GM13977 (cell line): Measurements from ENCODE around the gene KIAA1671.

Experiments used
- DNase-seq: peaks from one replicate; pipeline ENCODE4 v3.0.0; 2012; ENCODE audit warnings: low spot score
- in situ Hi-C: fragments of 300-500 bp; cut with MboI; formaldehyde crosslinking; loops from one replicate; pipeline ENCODE4 v1.12.0; 2022; ENCODE audit warnings: low sequenced_read_pairs, low pct_unique_long_range_greater_than_20kb, mixed read lengths, inconsistent platforms; ENCODE audit not compliant: unreplicated experiment
- TF ChIP-seq, protein P1 (sequence below): IDR thresholded peaks from 2 replicates; pipeline ENCODE4 v1.5.1; 2012; ENCODE audit warnings: mild to moderate bottlenecking, control low read depth; ENCODE audit not compliant: insufficient read depth; ENCODE audit errors: extremely low read depth, missing control alignments

The KIAA1671 gene

DNA sequence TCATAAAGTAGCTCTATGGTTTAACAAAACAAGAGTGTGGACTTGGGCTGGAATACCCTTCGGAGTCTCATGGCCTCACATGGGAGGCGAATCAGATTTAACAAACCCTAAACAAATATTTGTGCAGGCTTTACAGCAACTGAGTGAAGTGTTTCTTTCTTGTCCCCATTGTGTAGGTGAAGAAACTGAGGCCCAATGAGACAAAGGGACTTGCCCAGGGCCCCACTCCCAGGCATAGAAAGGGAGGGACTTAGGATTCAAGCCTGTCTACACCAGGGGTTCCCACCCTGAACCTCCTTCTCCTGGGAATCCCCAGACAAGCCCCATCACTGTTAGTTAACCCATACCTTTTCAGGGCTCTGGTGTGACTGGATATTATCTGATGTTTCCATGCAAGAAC lies 192.0 kb downstream of the KIAA1671 start:
- no peak for DNase-seq
- in situ Hi-C loops, result no loop called here
- TF ChIP-seq, protein P1, sequence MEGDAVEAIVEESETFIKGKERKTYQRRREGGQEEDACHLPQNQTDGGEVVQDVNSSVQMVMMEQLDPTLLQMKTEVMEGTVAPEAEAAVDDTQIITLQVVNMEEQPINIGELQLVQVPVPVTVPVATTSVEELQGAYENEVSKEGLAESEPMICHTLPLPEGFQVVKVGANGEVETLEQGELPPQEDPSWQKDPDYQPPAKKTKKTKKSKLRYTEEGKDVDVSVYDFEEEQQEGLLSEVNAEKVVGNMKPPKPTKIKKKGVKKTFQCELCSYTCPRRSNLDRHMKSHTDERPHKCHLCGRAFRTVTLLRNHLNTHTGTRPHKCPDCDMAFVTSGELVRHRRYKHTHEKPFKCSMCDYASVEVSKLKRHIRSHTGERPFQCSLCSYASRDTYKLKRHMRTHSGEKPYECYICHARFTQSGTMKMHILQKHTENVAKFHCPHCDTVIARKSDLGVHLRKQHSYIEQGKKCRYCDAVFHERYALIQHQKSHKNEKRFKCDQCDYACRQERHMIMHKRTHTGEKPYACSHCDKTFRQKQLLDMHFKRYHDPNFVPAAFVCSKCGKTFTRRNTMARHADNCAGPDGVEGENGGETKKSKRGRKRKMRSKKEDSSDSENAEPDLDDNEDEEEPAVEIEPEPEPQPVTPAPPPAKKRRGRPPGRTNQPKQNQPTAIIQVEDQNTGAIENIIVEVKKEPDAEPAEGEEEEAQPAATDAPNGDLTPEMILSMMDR, result no peak

DNA sequence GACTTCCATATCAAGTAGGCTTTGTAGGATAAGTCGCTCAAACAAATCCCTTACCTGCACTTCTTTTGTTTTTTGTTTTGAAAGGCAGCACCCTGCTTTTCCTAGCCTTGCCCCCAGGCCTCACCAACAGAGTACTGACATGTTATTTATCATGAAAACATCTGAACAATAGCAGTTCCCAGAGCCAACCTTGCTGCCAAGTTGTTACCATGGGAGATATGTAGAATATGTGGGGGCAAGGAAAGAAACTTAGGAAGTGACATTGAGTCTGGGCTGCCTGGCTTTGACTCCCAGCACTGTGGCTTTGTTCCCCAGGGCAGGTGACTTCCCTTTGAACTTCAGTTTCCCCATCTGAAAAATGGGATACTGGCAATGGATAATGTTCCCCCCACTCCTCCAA lies 193.8 kb downstream of the KIAA1671 start:
- in situ Hi-C loops, result no loop called here
- DNase-seq, result no peak
- TF ChIP-seq, protein P1, result no peak

DNA sequence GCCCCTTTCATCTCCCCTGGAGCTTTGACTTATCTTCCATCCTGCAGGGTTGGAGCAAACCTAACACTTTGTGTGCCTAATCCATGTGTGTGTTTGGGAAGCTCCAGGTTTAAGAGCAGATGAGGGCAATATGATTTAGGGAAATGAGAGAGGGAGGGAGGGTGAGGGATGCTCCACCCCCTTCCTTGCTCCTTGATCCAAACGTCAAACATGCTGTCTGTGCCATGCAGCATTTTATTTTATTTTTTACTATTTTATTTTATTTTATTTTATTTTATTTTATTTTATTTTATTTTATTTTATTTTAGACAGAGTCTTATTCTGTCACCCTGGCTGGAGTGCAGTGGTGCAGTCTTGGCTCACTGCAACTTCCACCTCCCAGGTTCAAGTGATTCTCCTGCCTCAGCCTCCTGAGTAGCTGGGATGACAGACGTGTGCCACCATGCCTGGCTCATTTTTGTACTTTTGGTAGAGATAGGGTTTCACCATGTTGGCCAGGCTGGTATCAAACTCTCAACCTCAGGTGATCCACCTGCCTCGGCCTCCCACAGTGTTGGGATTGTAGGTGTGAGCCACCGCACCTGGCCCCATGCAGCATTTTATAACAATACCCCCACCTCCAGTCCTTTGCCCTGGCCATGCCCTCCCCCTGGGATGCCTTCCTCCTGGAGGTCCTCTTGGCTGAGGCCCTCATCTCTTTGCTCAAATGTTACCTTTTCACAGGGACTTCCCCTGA lies 194.6 kb downstream of the KIAA1671 start:
- TF ChIP-seq, protein P1, result no peak
- no peak for DNase-seq
- in situ Hi-C loops, result no loop called here

DNA sequence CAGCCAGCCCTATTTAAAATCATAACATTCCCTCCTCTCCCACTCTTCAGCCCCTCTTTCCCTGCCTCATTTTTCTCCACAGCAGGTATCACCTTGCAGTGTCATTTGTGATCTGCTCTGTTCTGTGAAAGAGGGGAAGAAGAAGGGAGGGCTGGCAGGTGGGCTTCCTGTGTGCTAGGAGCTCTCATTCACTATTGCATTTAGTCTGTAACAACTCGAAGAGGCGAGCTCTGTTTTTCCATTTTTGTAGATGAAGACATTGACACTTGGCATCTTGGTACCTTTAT lies 195.1 kb downstream of the KIAA1671 start:
- in situ Hi-C loops, result no loop called here
- TF ChIP-seq, protein P1, result no peak

DNA sequence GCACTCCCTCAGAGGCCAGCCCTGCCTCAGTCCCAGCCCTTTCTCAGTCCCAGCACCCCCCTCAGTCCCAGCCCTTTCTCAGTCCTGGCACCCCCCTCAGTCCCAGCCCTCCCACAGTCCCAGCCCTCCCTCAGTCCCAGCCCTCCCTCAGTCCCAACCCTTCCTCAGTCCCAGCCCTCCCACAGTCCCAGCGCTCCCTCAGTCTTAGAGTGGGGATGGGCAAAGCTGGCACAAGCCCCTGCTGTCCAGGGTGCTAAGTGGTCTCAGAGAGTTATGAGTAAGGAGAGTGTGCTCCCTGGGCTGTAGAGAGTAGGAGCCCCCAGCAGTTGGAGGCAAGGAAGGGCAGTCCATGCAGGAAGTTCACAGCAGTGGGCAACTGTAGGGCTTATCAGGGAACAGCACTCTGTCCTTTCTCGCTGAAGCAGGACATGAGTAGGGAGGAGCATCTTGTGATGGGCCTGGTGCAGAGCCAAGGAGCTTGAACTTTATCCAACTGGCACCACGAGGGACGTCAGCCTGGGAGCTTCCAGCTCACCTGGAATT lies 195.7 kb downstream of the KIAA1671 start:
- no peak for DNase-seq
- TF ChIP-seq, protein P1, result no peak
- in situ Hi-C loops, result no loop called here

More for the DNA sequence above, 195.1 kb downstream of the KIAA1671 start:
- no peak for DNase-seq

DNA sequence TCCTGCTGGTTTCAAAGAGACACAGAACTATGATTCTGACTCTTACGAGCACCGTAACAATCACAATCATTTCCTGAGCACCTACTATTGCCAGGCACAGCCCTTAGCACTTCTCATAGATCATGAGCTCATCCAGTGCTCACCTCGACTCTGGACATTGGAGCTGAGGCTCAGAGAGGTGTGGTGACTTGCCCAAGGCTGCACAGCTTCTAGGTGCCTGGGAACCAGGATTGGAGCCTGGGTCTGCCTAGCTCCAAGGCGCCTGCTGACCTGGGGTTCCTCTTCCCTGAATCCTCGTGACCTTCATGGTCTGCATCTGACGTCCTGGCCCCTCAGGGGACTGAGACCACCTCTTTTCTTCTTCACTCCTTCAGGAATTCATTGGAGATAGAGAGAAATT lies 196.5 kb downstream of the KIAA1671 start:
- DNase-seq, result no peak
- in situ Hi-C loops, result no loop called here
- TF ChIP-seq, protein P1, result no peak
